Brain microvascular endothelial cell (primary cell): ENCODE results near the gene SOX2.

Experiments used
- DNase-seq: peaks from one replicate; pipeline ENCODE4 v3.0.0-alpha.2; 2020
- H3K27ac ChIP-seq: fragments of 250-450 bp; sonication (Bioruptor Pico); 2 replicates; pipeline ENCODE4 v1.5.1; 2020; ENCODE audit warnings: mild to moderate bottlenecking, moderate library complexity
- H3K27me3 ChIP-seq: fragments of 250-450 bp; sonication (Bioruptor Pico); replicated peaks from 2 replicates; pipeline ENCODE4 v1.5.1; 2020; ENCODE audit warnings: mild to moderate bottlenecking
- H3K36me3 ChIP-seq: fragments of 250-450 bp; sonication (Bioruptor Pico); replicated peaks from 2 replicates; pipeline ENCODE4 v1.5.1; 2020; ENCODE audit warnings: mild to moderate bottlenecking
- H3K4me3 ChIP-seq: 2 replicates; pipeline ENCODE4 v1.5.1; 2011; ENCODE audit warnings: low read depth, mild to moderate bottlenecking, control low read depth, low read length, moderate library complexity
- CTCF ChIP-seq: IDR thresholded peaks from 2 replicates; pipeline ENCODE4 v1.5.1; 2011; ENCODE audit warnings: low read depth, mild to moderate bottlenecking, moderate library complexity, low read length, control low read depth, inconsistent platforms; ENCODE audit errors: missing control alignments
- in situ Hi-C: cut with HindIII; loops from 2 replicates; pipeline ENCODE4 v1.10.0; 2017; ENCODE audit warnings: low sequenced_read_pairs, low pct_ligation_motif_present

The SOX2 gene

GRCh38 chr3:181711325-181712135 lies at the start of gene SOX2:
TSS of gene SOX2 (plus strand) at chr3:181711925. CDS start at chr3:181712361, 436 bp downstream.
- DNase-seq: no peak
- in situ Hi-C loops: loop anchor here (25.0 kb wide), 1 partner anchor 551 kb away; no protein-coding TSS in a partner anchor
- Histone ChIP-seq H3K4me3 (peak within 1 kb of the TSS; percentile 48), H3K27me3 (peaks cover 61% of the 10 kb centered on the region), H3K36me3 (no peaks in the 10 kb centered on the region), H3K27ac (no peak within 1 kb of the TSS)
- no peak for TF ChIP-seq CTCF

GRCh38 chr3:181683563-181683962 lies 28.2 kb upstream of the SOX2 start:
- no peak for TF ChIP-seq CTCF
- Histone ChIP-seq H3K36me3 (no peaks in the 10 kb centered on the region), H3K4me3 (no peak overlapping the region), H3K27ac (no peak overlapping the region), H3K27me3 (no peaks in the 10 kb centered on the region)
- DNase-seq: no peak
- in situ Hi-C loops: no loop called here

DNA sequence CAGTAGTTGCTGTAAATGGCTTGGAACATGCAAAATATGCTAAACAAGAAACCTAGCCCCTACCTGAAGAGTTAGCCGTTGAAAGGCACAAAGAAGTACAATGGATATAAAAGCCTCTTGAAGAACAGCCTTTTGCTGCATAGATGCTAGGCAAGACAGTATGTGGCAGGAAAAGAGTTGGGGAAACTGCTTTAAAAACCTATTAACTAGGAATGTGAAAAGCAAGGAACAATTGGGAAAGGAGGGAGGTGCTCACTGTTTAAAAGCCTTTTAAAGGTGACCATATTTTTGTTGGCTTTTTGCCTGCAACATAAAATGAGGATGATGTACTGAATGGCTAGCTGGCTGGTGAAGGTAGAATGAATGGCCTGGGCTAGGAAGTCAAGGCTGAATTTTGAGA lies 24.5 kb upstream of the SOX2 start:
- Histone ChIP-seq H3K27me3 (no peaks in the 10 kb centered on the region), H3K4me3 (no peak overlapping the region), H3K27ac (no peak overlapping the region), H3K36me3 (no peaks in the 10 kb centered on the region)
- TF ChIP-seq CTCF: no peak
- DNase-seq: no peak
- in situ Hi-C loops: no loop called here

DNA sequence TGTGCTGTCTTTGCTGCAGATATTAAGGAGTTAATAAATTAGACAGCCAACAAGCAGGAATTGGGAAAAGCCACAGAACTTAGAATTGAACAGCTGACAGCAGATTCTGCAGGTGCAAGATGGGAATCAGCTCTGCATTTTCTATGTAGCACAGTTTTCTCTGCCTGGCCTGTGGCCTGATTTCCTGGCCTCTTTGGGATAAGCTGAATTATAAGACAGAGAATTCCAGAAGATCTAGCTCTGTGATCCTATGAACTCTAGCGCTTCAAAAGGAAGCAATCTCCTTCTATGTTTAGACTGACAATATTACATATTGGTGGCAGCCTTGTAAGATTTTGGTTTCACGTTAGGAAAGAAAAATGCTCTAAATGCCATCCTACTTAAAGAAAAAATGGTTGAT lies 24.0 kb upstream of the SOX2 start:
- TF ChIP-seq CTCF: no peak
- no peak overlapping the region for H3K4me3 ChIP-seq
- in situ Hi-C loops: no loop called here
- DNase-seq: no peak
- H3K36me3 ChIP-seq: no peaks in the 10 kb centered on the region
- no peak overlapping the region for H3K27ac ChIP-seq
- H3K27me3 ChIP-seq: no peaks in the 10 kb centered on the region

DNA sequence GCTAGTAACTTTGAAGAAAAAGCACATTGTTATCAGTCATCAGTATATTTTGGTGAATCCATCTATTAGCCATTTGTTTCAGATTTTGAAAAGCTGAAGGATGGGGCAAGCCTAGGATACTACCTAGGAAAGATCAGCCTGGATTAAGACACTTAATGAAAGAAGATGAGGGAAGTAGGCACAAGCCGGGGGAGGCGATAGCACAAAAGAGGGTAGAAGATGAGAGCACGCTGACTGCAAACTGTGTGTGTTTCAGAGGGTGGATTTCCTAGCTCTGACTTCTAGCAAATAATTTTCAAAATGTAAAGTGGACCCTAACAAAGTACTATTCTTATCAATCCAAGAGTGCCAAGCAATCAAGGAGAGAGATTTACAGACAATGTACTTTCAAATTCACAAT lies 22.2 kb upstream of the SOX2 start:
- H3K36me3 ChIP-seq: no peaks in the 10 kb centered on the region
- no peak for TF ChIP-seq CTCF
- no peaks in the 10 kb centered on the region for H3K27me3 ChIP-seq
- in situ Hi-C loops: no loop called here
- H3K4me3 ChIP-seq: no peak overlapping the region
- H3K27ac ChIP-seq: no peak overlapping the region
- DNase-seq: no peak

GRCh38 chr3:181690769-181691168 lies 21.0 kb upstream of the SOX2 start:
- in situ Hi-C loops: no loop called here
- no peak for DNase-seq
- Histone ChIP-seq H3K27me3 (peaks cover 11% of the 10 kb centered on the region), H3K27ac (no peak overlapping the region), H3K4me3 (no peak overlapping the region), H3K36me3 (no peaks in the 10 kb centered on the region)
- no peak for TF ChIP-seq CTCF
